ENCODE data around the gene TICAM2. TPM values are rescaled to one million over a fixed set of nuclear protein-coding genes. Genes with fewer than 3 reads are reported as not detected.
A peak's percentile ranks its signal among the peaks of the same experiment; 100 is the strongest.
"Not testable (repeated sequence)": the region's sequence is repeated elsewhere in the genome, so short reads cannot be mapped to it uniquely, and the experiment has no call there.

The TICAM2 gene
- 0.13 and 0.25 TPM in 2 replicates for total RNA-seq

- DNase-seq (ENCODE audit: low read depth in 2 of 2): peak in 1 of 2 donors; percentile 50
Observed at GRCh38 chr5:115601701-115602590, at the start of gene TICAM2. TICAM2 (minus strand) TSS chr5:115602479; CDS start chr5:115581256, 21,223 bp downstream.

- DNase-seq (ENCODE audit: low read depth in 2 of 2): no peak
Observed at GRCh38 chr5:115649541-115649940, 47.3 kb upstream of the TICAM2 start.

GRCh38 chr5:115648056-115648455, 45.8 kb upstream of the TICAM2 start:
- DNase-seq (ENCODE audit: low read depth in 2 of 2): no peak

GRCh38 chr5:115645386-115645785, 43.1 kb upstream of the TICAM2 start:
- not testable (repeated sequence) for DNase-seq (ENCODE audit: low read depth in 2 of 2)

- DNase-seq (ENCODE audit: low read depth in 2 of 2): no peak
Observed at GRCh38 chr5:115644046-115644445, 41.8 kb upstream of the TICAM2 start.

GRCh38 chr5:115641948-115642347, 39.7 kb upstream of the TICAM2 start:
- peak in 1 of 2 donors; percentile 39 for DNase-seq (ENCODE audit: low read depth in 2 of 2)

- DNase-seq (ENCODE audit: low read depth in 2 of 2): no peak
Observed at GRCh38 chr5:115640274-115640673, 38.0 kb upstream of the TICAM2 start.

- no peak for DNase-seq (ENCODE audit: low read depth in 2 of 2)
Observed at GRCh38 chr5:115639377-115639776, 37.1 kb upstream of the TICAM2 start.

- DNase-seq (ENCODE audit: low read depth in 2 of 2): no peak
Observed at GRCh38 chr5:115637507-115637906, 35.2 kb upstream of the TICAM2 start.

- no peak for DNase-seq (ENCODE audit: low read depth in 2 of 2)
Observed at GRCh38 chr5:115636008-115636407, 33.7 kb upstream of the TICAM2 start.

GRCh38 chr5:115634343-115635132, 32.3 kb upstream of the TICAM2 start:
- peak; percentile 62 to 80 for DNase-seq (ENCODE audit: low read depth in 2 of 2)

- DNase-seq (ENCODE audit: low read depth in 2 of 2): no peak
Observed at GRCh38 chr5:115629903-115630302, 27.6 kb upstream of the TICAM2 start.

- DNase-seq (ENCODE audit: low read depth in 2 of 2): no peak
Observed at GRCh38 chr5:115627295-115627865, 25.1 kb upstream of the TICAM2 start.

- DNase-seq (ENCODE audit: low read depth in 2 of 2): peak in 1 of 2 donors; percentile 71
Observed at GRCh38 chr5:115626445-115626823, 24.2 kb upstream of the TICAM2 start.

GRCh38 chr5:115625579-115626444, 23.5 kb upstream of the TICAM2 start, which contains the start of gene TMED7:
TMED7 (minus strand) TSS chr5:115626036; CDS start chr5:115625792, 244 bp downstream.
- DNase-seq (ENCODE audit: low read depth in 2 of 2): peak; percentile 93 to 99

- DNase-seq (ENCODE audit: low read depth in 2 of 2): peak in 1 of 2 donors; percentile 26
Observed at GRCh38 chr5:115624994-115625393, 22.7 kb upstream of the TICAM2 start.

GRCh38 chr5:115623658-115624057, 21.4 kb upstream of the TICAM2 start:
- no peak for DNase-seq (ENCODE audit: low read depth in 2 of 2)

GRCh38 chr5:115621365-115621900, 19.2 kb upstream of the TICAM2 start:
- DNase-seq (ENCODE audit: low read depth in 2 of 2): no peak

GRCh38 chr5:115616892-115617291, 14.6 kb upstream of the TICAM2 start:
- no peak for DNase-seq (ENCODE audit: low read depth in 2 of 2)

- DNase-seq (ENCODE audit: low read depth in 2 of 2): no peak
Observed at GRCh38 chr5:115616472-115616871, 14.2 kb upstream of the TICAM2 start.

- no peak for DNase-seq (ENCODE audit: low read depth in 2 of 2)
Observed at GRCh38 chr5:115611873-115612272, 9.6 kb upstream of the TICAM2 start.
